Brain microvascular endothelial cell (primary cell): ENCODE data around the gene GRIN2C.

ENCODE experiments used
- DNase-seq: peaks from one replicate; pipeline ENCODE4 v3.0.0-alpha.2; 2020
- H3K27ac ChIP-seq: fragments of 250-450 bp; sonication (Bioruptor Pico); 2 replicates; pipeline ENCODE4 v1.5.1; 2020; ENCODE audit warnings: mild to moderate bottlenecking, moderate library complexity
- H3K27me3 ChIP-seq: fragments of 250-450 bp; sonication (Bioruptor Pico); replicated peaks from 2 replicates; pipeline ENCODE4 v1.5.1; 2020; ENCODE audit warnings: mild to moderate bottlenecking
- H3K36me3 ChIP-seq: fragments of 250-450 bp; sonication (Bioruptor Pico); replicated peaks from 2 replicates; pipeline ENCODE4 v1.5.1; 2020; ENCODE audit warnings: mild to moderate bottlenecking
- H3K4me3 ChIP-seq: 2 replicates; pipeline ENCODE4 v1.5.1; 2011; ENCODE audit warnings: low read depth, mild to moderate bottlenecking, control low read depth, low read length, moderate library complexity
- CTCF ChIP-seq: IDR thresholded peaks from 2 replicates; pipeline ENCODE4 v1.5.1; 2011; ENCODE audit warnings: low read depth, mild to moderate bottlenecking, moderate library complexity, low read length, control low read depth, inconsistent platforms; ENCODE audit errors: missing control alignments
- in situ Hi-C: cut with HindIII; loops from 2 replicates; pipeline ENCODE4 v1.10.0; 2017; ENCODE audit warnings: low sequenced_read_pairs, low pct_ligation_motif_present

Gene GRIN2C

GRCh38 chr17:74808714-74809430 is 50.8 kb downstream of the GRIN2C start:
- Histone ChIP-seq H3K4me3 (no peak overlapping the region), H3K27me3 (no peaks in the 10 kb centered on the region), H3K27ac (no peak overlapping the region), H3K36me3 (peaks cover 11% of the 10 kb centered on the region)
- no peak for TF ChIP-seq CTCF
- DNase-seq = no peak
- in situ Hi-C loops = no loop called here

- in situ Hi-C loops = no loop called here
- Histone ChIP-seq H3K27me3 (no peaks in the 10 kb centered on the region), H3K4me3 (no peak overlapping the region), H3K27ac (no peak overlapping the region), H3K36me3 (peaks cover 11% of the 10 kb centered on the region)
- no peak for TF ChIP-seq CTCF
- no peak for DNase-seq
Observed at GRCh38 chr17:74807925-74808324, 51.8 kb downstream of the GRIN2C start.

GRCh38 chr17:74807441-74807840 is 52.2 kb downstream of the GRIN2C start:
- Histone ChIP-seq H3K27ac (no peak overlapping the region), H3K36me3 (peaks cover 11% of the 10 kb centered on the region), H3K4me3 (no peak overlapping the region), H3K27me3 (no peaks in the 10 kb centered on the region)
- in situ Hi-C loops = no loop called here
- TF ChIP-seq CTCF = no peak
- no peak for DNase-seq

GRCh38 chr17:74806334-74806733 is 53.4 kb downstream of the GRIN2C start:
- in situ Hi-C loops = no loop called here
- no peak for DNase-seq
- Histone ChIP-seq H3K36me3 (peaks cover 11% of the 10 kb centered on the region), H3K27me3 (no peaks in the 10 kb centered on the region), H3K4me3 (no peak overlapping the region), H3K27ac (no peak overlapping the region)
- TF ChIP-seq CTCF = no peak

- in situ Hi-C loops = no loop called here
- H3K4me3 ChIP-seq = no peak overlapping the region
- no peak for TF ChIP-seq CTCF
- peaks cover 11% of the 10 kb centered on the region for H3K36me3 ChIP-seq
- no peak for DNase-seq
- H3K27ac ChIP-seq = no peak overlapping the region
- no peaks in the 10 kb centered on the region for H3K27me3 ChIP-seq
Observed at GRCh38 chr17:74805591-74805991, 54.1 kb downstream of the GRIN2C start.

GRCh38 chr17:74804683-74805082 is 55.0 kb downstream of the GRIN2C start:
- no peak for TF ChIP-seq CTCF
- no peaks in the 10 kb centered on the region for H3K27me3 ChIP-seq
- H3K4me3 ChIP-seq = no peak overlapping the region
- no peak for DNase-seq
- H3K36me3 ChIP-seq = peaks cover 19% of the 10 kb centered on the region
- no peak overlapping the region for H3K27ac ChIP-seq
- in situ Hi-C loops = no loop called here
